ENCODE results near the gene BCAS3.

BCAS3 gene

DNA sequence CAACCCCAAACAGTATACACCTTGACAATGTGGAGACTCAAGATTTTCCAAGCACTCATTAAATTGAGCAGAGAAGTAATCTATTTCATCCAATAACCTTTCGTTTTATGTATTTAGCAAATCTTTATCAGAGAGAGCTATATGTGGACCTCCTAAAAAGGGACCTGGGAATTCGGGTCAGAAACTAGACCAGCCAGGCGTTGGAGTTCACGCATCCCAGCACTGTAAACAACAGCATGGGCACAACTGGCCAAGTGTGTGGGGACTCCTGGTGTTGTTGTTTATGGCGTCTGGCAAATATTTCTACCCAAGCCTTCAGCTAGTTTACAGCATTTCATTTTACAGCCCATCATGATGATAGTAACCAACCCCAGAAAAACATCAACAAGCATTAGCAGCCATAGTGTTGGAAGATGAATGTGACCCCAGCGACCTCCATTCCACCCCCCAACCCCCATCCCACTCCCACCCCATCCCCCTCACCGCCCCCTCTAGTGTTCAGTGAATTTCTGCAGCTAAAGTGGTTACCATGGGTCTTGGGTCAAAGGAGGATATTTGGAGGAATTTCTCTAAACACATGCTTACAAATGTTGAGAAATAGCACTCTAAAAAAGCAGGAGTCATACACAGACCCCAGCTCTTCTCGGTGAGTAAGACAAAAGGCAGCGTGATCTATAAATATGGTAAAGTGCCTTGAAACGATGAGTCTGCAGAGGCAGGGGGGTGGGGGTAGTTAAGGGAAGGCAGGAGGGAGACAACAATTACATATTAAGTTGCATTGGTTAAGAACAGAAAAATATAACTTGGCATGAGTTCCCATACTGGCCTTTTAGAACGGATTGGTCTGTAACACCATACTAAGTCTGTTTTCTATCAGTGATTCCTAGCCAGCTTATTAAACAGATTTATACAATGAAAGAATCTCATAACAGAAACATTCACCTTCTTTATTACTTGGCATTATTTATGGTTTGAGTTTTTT, 630.5 kb downstream of the BCAS3 start:
- H3K79me2 ChIP-seq (ENCODE audit: control insufficient read depth, insufficient read depth, low read length), result no peaks in the 10 kb centered on the region
- no peaks in the 10 kb centered on the region for H3K79me1 ChIP-seq (ENCODE audit: low read length)
- H3K18ac ChIP-seq (ENCODE audit: low read length), result no peak overlapping the region
- no peak overlapping the region for H3K56ac ChIP-seq (ENCODE audit: low read length)
- no peak overlapping the region for H2BK5ac ChIP-seq (ENCODE audit: low read length)
- no peaks in the 10 kb centered on the region for H3K4me1 ChIP-seq (ENCODE audit: control insufficient read depth, low read depth, low read length)
- H3K4ac ChIP-seq (ENCODE audit: low read depth, low read length), result no peak overlapping the region
- no CpG with 5 or more reads among the region's 11 CpGs for WGBS (ENCODE audit: extremely low coverage, insufficient coverage, low lambda C conversion rate)
- no peak overlapping the region for H3K4me3 ChIP-seq (ENCODE audit: low read length)
- H3K27ac ChIP-seq (ENCODE audit: low read depth, low read length), result no peak overlapping the region
- H2BK15ac ChIP-seq (replicated peaks; ENCODE audit: low read depth), result no peak overlapping the region
- no peak overlapping the region for H3K9ac ChIP-seq (ENCODE audit: low read length)
- no peak overlapping the region for H2AK5ac ChIP-seq (ENCODE audit: low read length)
- no peak overlapping the region for H3K4me2 ChIP-seq (ENCODE audit: low read length)
- no peaks in the 10 kb centered on the region for H3K36me3 ChIP-seq (ENCODE audit: control insufficient read depth, insufficient read depth, low read length)
- no peak overlapping the region for H4K8ac ChIP-seq (ENCODE audit: low read depth, low read length)
- H3K23ac ChIP-seq (ENCODE audit: low read length), result no peak overlapping the region
- no peak overlapping the region for H4K5ac ChIP-seq (ENCODE audit: low read length)
- H3K27me3 ChIP-seq (ENCODE audit: insufficient read depth, low read length, poor library complexity), result no peaks in the 10 kb centered on the region
- DNase-seq, result no peak
- no peak overlapping the region for H2BK120ac ChIP-seq (ENCODE audit: low read depth, low read length)

DNA sequence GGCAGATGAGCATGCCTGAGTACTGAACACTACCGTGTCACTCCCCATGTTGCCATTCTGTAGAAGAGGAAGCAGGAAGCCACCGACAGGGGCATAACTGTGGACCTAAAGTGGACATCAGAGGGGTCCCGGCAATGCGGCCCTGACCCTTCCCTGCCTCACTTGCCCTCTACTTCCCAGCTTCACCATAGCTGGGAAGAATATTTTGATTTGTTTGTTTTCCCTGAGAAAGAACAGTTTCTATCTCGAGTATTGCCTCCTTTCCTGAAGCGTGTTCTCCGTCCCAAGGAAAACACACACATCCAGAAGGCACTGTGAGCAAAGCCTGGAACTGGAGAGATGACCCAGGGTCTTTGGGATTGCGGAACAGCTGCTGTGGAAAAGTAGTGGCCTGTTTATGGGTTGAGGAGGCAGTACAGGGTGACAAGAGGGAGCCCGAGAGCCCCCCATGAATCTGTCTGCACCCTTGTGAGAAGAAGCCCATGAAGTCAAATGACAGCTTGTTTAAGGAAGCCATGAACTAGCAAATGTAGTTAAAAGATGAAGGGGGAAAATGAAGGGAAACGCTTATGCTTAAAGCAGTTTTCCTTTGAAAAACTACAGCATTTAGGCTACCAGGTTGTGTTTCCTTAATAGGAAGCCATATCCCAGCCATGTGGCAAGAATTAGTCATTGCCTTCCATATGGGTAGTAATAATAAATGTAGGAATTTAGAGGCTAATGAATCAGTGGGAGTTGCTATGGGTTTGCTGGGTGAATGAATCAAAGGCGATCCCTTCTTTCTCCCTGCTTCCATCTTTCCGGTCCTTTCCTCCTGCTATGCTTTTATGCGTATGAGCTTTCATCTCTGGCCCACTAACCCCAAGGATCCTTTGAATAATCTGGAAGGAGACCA, 632.0 kb downstream of the BCAS3 start:
- no CpG with 5 or more reads among the region's 13 CpGs for WGBS (ENCODE audit: extremely low coverage, insufficient coverage, low lambda C conversion rate)
- H3K23ac ChIP-seq (ENCODE audit: low read length), result no peak overlapping the region
- no peak overlapping the region for H3K18ac ChIP-seq (ENCODE audit: low read length)
- no peaks in the 10 kb centered on the region for H3K79me1 ChIP-seq (ENCODE audit: low read length)
- H3K27me3 ChIP-seq (ENCODE audit: insufficient read depth, low read length, poor library complexity), result no peaks in the 10 kb centered on the region
- no peak overlapping the region for H3K56ac ChIP-seq (ENCODE audit: low read length)
- H4K8ac ChIP-seq (ENCODE audit: low read depth, low read length), result peak overlapping the region; percentile 17
- H3K9ac ChIP-seq (ENCODE audit: low read length), result no peak overlapping the region
- no peak overlapping the region for H2BK5ac ChIP-seq (ENCODE audit: low read length)
- no peak overlapping the region for H3K4ac ChIP-seq (ENCODE audit: low read depth, low read length)
- DNase-seq, result no peak
- H4K5ac ChIP-seq (ENCODE audit: low read length), result no peak overlapping the region
- H3K27ac ChIP-seq (ENCODE audit: low read depth, low read length), result no peak overlapping the region
- H3K4me3 ChIP-seq (ENCODE audit: low read length), result no peak overlapping the region
- no peaks in the 10 kb centered on the region for H3K79me2 ChIP-seq (ENCODE audit: control insufficient read depth, insufficient read depth, low read length)
- H3K36me3 ChIP-seq (ENCODE audit: control insufficient read depth, insufficient read depth, low read length), result no peaks in the 10 kb centered on the region
- H2BK15ac ChIP-seq (replicated peaks; ENCODE audit: low read depth), result no peak overlapping the region
- no peaks in the 10 kb centered on the region for H3K4me1 ChIP-seq (ENCODE audit: control insufficient read depth, low read depth, low read length)
- H2AK5ac ChIP-seq (ENCODE audit: low read length), result no peak overlapping the region
- H3K4me2 ChIP-seq (ENCODE audit: low read length), result no peak overlapping the region
- H2BK120ac ChIP-seq (ENCODE audit: low read depth, low read length), result no peak overlapping the region

- H3K27me3 ChIP-seq (ENCODE audit: insufficient read depth, low read length, poor library complexity), result no peaks in the 10 kb centered on the region
- no peak overlapping the region for H2BK5ac ChIP-seq (ENCODE audit: low read length)
- H2BK120ac ChIP-seq (ENCODE audit: low read depth, low read length), result no peak overlapping the region
- H3K79me2 ChIP-seq (ENCODE audit: control insufficient read depth, insufficient read depth, low read length), result no peaks in the 10 kb centered on the region
- no peak overlapping the region for H3K9ac ChIP-seq (ENCODE audit: low read length)
- DNase-seq, result peak; percentile 64
- no peak overlapping the region for H3K56ac ChIP-seq (ENCODE audit: low read length)
- no peak overlapping the region for H3K4me2 ChIP-seq (ENCODE audit: low read length)
- no peak overlapping the region for H3K18ac ChIP-seq (ENCODE audit: low read length)
- H3K27ac ChIP-seq (ENCODE audit: low read depth, low read length), result no peak overlapping the region
- no peak overlapping the region for H3K4ac ChIP-seq (ENCODE audit: low read depth, low read length)
- no peak overlapping the region for H3K23ac ChIP-seq (ENCODE audit: low read length)
- H4K8ac ChIP-seq (ENCODE audit: low read depth, low read length), result no peak overlapping the region
- no peak overlapping the region for H2BK15ac ChIP-seq (replicated peaks; ENCODE audit: low read depth)
- no peaks in the 10 kb centered on the region for H3K36me3 ChIP-seq (ENCODE audit: control insufficient read depth, insufficient read depth, low read length)
- no peak overlapping the region for H4K5ac ChIP-seq (ENCODE audit: low read length)
- H3K79me1 ChIP-seq (ENCODE audit: low read length), result no peaks in the 10 kb centered on the region
- H2AK5ac ChIP-seq (ENCODE audit: low read length), result no peak overlapping the region
- no peaks in the 10 kb centered on the region for H3K4me1 ChIP-seq (ENCODE audit: control insufficient read depth, low read depth, low read length)
- no peak overlapping the region for H3K4me3 ChIP-seq (ENCODE audit: low read length)
- no CpG with 5 or more reads among the region's 6 CpGs for WGBS (ENCODE audit: extremely low coverage, insufficient coverage, low lambda C conversion rate)
These were observed 632.9 kb downstream of the BCAS3 start for GRCh38 chr17:61310590-61310989.

DNA sequence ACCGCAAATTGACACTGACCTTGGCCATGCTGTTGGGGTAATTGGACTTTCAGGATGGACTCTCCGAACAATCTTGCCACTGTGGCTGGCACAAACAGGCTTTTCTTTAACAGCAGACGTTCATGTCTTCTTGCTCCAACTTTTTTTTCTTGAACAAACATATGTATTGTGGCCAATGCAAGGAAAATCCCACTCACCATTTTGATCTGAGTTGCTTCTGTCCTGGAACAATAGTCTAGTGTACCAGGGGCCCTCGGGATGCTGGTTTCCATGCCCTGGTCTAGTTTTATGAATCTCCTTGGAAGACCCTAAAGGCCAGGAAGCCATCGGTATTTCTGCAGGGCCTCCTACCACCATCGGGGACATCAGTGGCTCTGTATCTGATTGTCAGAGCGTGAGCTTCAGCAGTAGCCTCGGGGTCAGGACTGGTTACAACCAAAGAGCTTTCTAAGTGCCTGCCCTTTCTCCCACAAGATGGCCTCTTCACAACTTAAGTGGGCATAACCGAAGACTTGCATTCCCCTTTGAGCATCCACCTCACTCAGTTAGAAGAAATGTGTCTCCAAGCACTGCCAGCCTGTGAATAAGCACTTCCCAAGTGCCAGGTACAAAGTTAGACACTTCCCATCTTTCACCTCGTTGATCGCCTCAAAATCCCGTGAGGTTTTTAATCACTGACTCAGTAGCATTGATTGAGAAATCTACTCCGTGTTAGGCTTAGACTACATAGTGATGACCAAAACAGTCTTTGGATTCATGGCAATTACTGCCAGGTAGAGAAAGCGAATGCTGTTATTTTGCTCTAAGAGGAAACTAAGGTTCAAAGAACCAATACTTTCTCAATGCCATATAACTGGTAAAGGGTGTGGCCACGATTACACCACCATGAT, 635.0 kb downstream of the BCAS3 start:
- Histone ChIP-seq H2BK15ac (replicated peaks; ENCODE audit: low read depth) (no peak overlapping the region), H3K27ac (ENCODE audit: low read depth, low read length) (no peak overlapping the region), H3K4me3 (ENCODE audit: low read length) (no peak overlapping the region), H2BK5ac (ENCODE audit: low read length) (no peak overlapping the region), H3K4me1 (ENCODE audit: control insufficient read depth, low read depth, low read length) (no peaks in the 10 kb centered on the region), H3K4ac (ENCODE audit: low read depth, low read length) (no peak overlapping the region), H4K5ac (ENCODE audit: low read length) (no peak overlapping the region), H2AK5ac (ENCODE audit: low read length) (no peak overlapping the region), H3K23ac (ENCODE audit: low read length) (no peak overlapping the region), H3K4me2 (ENCODE audit: low read length) (no peak overlapping the region), H2BK120ac (ENCODE audit: low read depth, low read length) (no peak overlapping the region), H3K79me2 (ENCODE audit: control insufficient read depth, insufficient read depth, low read length) (no peaks in the 10 kb centered on the region), H3K9ac (ENCODE audit: low read length) (no peak overlapping the region), H3K79me1 (ENCODE audit: low read length) (no peaks in the 10 kb centered on the region), H3K18ac (ENCODE audit: low read length) (no peak overlapping the region), H3K36me3 (ENCODE audit: control insufficient read depth, insufficient read depth, low read length) (no peaks in the 10 kb centered on the region), H3K27me3 (ENCODE audit: insufficient read depth, low read length, poor library complexity) (no peaks in the 10 kb centered on the region), H4K8ac (ENCODE audit: low read depth, low read length) (no peak overlapping the region), H3K56ac (ENCODE audit: low read length) (no peak overlapping the region)
- WGBS (ENCODE audit: extremely low coverage, insufficient coverage, low lambda C conversion rate), result no CpG with 5 or more reads among the region's 15 CpGs
- DNase-seq, result peak; percentile 37

GRCh38 chr17:61313461-61314326, 636.0 kb downstream of the BCAS3 start:
- no peak overlapping the region for H3K4ac ChIP-seq (ENCODE audit: low read depth, low read length)
- no peak overlapping the region for H2AK5ac ChIP-seq (ENCODE audit: low read length)
- H3K4me3 ChIP-seq (ENCODE audit: low read length), result no peak overlapping the region
- no peak overlapping the region for H2BK5ac ChIP-seq (ENCODE audit: low read length)
- no peaks in the 10 kb centered on the region for H3K4me1 ChIP-seq (ENCODE audit: control insufficient read depth, low read depth, low read length)
- no peaks in the 10 kb centered on the region for H3K79me1 ChIP-seq (ENCODE audit: low read length)
- no peak overlapping the region for H4K5ac ChIP-seq (ENCODE audit: low read length)
- DNase-seq, result no peak
- WGBS (ENCODE audit: extremely low coverage, insufficient coverage, low lambda C conversion rate), result no CpG with 5 or more reads among the region's 21 CpGs
- no peak overlapping the region for H3K27ac ChIP-seq (ENCODE audit: low read depth, low read length)
- no peaks in the 10 kb centered on the region for H3K36me3 ChIP-seq (ENCODE audit: control insufficient read depth, insufficient read depth, low read length)
- no peak overlapping the region for H4K8ac ChIP-seq (ENCODE audit: low read depth, low read length)
- H3K79me2 ChIP-seq (ENCODE audit: control insufficient read depth, insufficient read depth, low read length), result no peaks in the 10 kb centered on the region
- no peak overlapping the region for H3K9ac ChIP-seq (ENCODE audit: low read length)
- H2BK120ac ChIP-seq (ENCODE audit: low read depth, low read length), result no peak overlapping the region
- H3K18ac ChIP-seq (ENCODE audit: low read length), result no peak overlapping the region
- H3K23ac ChIP-seq (ENCODE audit: low read length), result no peak overlapping the region
- H3K27me3 ChIP-seq (ENCODE audit: insufficient read depth, low read length, poor library complexity), result no peaks in the 10 kb centered on the region
- no peak overlapping the region for H2BK15ac ChIP-seq (replicated peaks; ENCODE audit: low read depth)
- H3K56ac ChIP-seq (ENCODE audit: low read length), result no peak overlapping the region
- no peak overlapping the region for H3K4me2 ChIP-seq (ENCODE audit: low read length)

Measured in mesendoderm (in vitro differentiated cells).